Medulla oblongata (tissue), 1 donor: ENCODE results near the gene CIB1.
"Not testable (repeated sequence)": the region's sequence is repeated elsewhere in the genome, so short reads cannot be mapped to it uniquely, and the experiment has no call there.

ENCODE experiments used
- DNase-seq: peaks from one replicate; pipeline ENCODE4 v3.0.0-alpha.2; 2015; ENCODE audit errors: extremely low spot score

Gene CIB1

DNA sequence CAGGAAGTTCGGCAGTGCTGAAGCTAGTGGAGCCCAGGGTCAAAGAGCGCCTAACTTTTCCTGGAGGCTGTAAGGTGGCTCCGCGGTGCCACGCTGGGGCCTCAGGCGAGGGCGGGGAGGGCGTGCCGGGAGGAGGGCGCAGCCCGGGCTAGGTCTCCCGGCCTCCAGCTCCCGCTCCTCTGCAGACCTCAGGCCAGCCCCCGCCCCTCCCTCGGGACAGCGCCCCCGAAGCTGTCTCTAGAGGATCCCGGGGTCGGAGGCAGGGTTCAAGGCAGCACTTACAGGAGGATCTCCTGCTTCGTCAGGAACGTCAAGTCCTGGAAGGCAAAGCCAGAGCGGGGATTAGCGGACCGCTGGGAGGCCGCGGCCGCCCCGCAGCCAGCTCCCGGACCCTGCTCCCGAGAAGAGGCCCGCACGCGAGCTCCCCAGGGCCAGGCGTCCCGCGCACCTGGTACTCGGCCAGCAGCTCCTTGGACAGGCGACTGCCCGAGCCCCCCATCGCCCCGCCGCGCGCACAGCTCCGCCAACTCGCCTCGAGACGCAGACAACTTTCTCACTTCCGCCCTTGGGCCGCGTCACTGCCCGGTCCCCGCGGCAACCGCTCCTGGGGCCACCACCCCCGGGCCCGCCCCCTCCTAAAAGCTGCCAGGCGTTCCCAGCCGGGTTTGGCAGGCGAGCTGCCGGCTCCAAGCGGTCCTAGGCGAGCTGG, at the start of gene CIB1:
Gene CIB1, minus strand, starts transcription at position 555 of the 709 bp plus-strand sequence. Its CDS starts 56 bp downstream, at position 499.
- peak; percentile 99 for DNase-seq

DNA sequence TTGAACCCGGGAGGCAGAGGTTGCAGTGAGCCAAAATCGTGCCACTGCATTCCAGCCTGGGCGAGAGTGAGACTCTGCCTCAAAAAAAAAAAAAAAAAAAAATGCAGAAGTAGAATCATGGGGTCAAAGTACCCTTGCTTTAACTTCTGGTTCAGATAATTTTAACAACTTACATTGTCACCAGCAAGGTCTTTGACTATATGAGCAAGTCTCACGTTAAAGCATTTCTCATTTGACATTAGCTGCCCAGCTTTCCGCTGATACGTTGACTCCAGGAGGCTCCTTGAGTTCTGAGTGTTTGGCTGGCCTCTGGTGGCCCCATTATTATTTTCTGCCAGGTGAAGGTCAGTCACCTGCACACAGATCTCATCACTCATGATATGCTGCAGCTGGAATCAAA, 47.9 kb upstream of the CIB1 start:
- DNase-seq, result not testable (repeated sequence)

DNA sequence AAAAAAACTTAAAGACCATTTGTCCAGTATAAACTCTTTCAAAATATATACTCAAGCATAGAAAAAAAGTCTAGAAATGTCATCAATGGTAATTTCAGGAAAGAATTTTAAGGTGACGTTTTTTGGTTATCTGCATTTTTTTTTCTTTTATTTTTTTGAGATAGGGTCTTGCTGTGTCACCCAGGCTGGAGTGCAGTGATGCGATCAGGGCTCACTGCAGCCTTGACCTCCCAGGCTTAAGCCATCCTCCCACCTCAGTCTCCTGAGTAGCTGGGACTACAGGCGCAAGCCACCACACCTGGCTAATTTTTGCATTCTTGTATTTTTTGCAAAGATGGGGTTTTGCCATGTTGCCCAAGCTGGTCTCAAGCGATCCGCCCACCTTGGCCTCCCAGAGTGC, 47.0 kb upstream of the CIB1 start:
- not testable (repeated sequence) for DNase-seq

DNA sequence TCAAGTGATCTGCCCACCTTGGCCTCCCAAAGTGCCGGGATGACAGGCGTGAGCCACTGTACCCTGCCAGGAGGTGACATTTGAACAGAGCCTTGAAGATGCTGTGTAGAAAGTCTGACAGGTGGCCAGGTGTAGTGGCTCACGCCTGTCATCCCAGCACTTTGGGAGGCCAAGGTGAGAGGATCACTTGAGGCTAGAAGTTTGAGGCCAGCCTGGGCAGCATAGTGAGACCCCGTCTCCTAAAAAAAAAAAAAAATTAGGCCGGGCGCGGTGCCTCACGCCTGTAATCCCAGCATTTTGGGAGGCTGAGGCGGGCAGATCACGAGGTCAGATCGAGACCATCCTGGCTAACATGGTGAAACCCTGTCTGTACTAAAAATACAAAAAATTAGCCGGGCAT, 44.7 kb upstream of the CIB1 start:
- DNase-seq, result not testable (repeated sequence)

DNA sequence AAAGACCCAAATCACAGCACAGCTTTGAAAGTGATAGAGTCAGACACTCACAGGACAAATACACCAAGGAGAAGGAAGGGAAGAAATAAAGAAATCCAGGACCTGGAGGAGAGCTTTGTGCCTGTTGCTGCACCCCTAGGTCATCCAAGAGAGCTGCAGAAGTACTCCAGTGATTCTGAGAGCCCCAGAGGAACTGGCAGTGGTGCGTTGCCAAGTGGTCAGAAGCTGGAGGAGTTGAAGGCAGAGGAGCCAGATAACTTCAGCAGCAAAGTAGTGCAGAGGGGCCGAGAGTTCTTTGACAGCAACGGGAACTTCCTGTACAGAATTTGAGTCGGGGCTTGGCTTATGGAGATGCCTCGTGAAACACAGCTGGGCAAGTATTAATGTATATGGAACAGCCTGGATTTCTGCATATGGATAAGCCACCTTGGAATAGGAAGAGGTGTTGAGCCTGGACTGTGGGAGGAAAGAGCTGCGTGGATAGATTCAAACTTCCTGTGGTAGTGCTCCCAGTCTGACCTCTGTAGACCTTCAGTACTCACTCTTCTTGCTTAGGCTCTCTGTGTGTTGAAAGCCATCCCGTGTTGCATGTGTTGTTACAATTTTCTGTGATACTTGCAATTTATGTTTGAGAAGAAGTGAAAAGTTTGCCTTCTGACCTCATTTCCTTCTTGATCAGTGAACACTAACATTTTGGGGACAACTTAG, 37.9 kb upstream of the CIB1 start:
- no peak for DNase-seq

DNA sequence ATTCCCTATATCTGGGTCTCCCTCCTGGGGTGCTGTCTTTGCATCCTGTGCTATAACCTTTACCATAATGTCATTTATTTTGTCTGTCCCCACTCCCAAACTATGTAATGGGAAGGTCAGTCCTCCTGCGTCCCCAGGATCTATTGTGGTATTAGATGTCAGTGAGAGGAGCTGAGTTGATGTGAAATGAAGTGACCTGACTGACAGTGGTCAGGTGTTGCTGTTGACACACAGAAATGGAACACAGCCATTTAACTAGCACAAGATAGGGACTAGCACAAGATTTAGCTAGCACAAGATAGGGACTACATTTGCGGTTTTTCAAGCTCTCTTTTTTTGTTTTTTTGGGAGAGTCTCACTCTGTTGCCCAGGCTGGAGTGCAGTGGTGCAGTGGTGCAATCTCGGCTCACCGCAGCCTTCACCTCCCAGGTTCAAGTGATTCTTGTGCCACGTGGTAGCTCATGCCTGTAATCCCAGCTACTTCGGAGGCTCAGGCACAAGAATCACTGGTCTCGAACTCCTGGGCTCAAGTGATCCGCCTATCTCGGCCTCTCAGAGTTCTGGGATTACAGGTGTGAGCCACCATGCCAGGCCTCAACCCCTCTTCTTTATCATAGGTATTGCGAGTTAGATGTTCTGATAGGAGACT, 36.9 kb upstream of the CIB1 start:
- DNase-seq, result no peak

DNA sequence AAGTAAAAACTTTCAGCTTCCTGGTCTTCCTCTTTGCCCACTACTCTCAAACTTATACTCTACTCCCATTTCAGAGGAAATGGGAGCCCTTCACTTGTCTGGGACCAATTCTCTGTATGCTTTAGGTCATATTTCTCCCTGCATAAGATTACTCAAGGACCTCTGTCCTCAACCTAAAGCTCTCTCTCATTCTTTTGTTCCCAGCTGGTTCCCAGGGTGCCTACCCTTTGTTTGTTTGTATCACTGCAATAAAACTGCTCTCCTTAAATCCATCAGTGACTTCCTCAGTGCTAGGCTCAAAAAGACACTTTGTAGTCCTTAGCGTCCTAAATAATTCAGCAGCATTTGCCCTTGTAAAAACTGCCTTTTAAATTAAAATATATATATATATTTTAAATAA, 34.7 kb upstream of the CIB1 start:
- no peak for DNase-seq

DNA sequence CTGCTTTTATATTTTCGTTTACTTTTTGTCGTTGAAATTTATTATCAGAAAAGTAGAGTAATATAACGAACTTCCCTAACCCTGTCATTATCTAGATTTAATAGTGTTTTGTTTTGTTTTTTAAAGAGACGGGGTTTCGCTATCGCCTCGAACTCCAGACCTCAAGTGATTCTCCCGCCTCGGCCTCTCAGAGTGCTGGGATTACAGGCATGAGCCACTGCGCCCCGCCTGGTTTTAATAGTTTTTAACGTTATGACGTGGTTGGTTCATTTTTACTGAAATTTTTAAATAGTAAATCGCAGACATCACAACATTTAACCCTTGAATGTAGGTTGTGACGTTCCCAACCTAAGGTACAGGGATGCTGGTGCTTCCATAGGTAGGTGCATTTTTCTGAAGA, 32.7 kb upstream of the CIB1 start:
- DNase-seq, result peak; percentile 9

DNA sequence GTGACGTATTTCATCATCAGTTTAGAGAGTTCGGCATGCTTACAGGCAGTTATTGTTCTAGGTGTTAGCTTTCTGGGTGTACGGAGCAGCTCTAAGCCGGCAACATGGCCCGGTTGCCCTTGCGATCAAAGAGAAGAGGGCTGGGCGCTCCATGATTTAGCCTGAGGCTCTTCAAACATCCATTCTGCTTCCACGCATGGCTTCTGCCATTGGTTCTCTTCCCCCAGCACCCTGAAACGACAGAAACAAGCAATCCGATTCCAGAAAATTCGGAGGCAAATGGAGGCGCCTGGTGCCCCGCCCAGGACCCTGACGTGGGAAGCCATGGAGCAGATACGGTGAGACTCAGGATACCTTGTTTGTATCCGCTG, 32.3 kb upstream of the CIB1 start:
- peak; percentile 48 for DNase-seq

DNA sequence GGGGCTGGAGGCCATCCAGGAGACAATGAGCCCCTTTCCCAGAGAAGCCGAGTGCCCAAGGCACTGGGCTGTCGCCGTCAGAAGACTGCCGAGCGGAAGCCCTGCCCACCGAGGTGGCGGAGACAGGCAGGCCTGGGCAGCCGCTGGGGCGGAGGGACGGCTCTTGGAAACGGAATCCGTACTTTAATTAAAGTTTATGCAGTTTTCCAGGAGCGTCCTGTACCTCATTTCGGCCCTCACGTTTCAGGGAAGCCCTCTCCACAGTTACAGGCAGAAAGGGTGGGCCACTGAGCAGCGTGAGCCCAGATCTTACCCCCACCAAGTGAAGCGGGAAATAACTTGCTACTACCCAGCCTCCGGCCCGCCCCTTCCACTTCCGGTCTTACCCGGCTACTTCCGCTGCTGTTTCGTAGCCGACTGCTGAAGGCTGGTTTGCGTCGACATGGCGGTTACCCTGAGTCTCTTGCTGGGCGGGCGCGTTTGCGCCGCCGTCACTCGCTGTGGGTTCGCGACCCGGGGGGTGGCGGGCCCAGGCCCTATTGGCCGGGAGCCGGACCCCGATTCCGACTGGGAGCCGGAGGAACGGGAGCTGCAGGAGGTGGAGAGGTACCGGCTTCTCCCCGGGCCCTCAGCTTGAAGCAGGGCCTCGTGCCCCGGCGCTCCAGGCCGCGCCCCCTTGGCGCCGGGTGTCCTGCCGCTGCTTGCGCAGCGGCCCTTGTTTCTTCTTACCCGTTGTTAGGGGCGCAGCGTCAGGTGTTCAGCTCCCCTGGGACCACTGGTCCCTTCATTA, 31.7 kb upstream of the CIB1 start, which contains the start of gene NGRN:
Gene NGRN, plus strand, starts transcription at position 402 of the 790 bp plus-strand sequence. Its CDS starts 41 bp downstream, at position 443.
- DNase-seq, result peak; percentile 97

DNA sequence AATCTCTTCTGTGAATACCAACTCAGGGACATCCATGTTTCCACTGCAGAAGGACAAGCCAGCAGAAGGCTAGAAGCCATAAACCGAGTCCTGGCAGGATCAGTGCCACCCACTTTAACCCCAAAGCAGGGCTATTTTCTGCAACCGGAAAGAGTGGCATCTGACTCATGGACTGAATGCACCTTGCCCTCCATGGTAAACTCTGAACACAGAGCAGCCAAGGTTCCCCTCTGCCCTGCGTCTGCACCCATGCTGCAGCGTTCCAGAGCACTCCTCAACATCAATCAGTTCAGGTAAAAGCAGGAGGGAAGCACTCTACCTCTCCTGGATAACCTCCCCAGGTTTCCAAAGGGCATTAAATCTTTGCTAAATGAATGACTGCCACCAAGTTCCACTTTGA, 30.9 kb upstream of the CIB1 start:
- DNase-seq, result no peak

DNA sequence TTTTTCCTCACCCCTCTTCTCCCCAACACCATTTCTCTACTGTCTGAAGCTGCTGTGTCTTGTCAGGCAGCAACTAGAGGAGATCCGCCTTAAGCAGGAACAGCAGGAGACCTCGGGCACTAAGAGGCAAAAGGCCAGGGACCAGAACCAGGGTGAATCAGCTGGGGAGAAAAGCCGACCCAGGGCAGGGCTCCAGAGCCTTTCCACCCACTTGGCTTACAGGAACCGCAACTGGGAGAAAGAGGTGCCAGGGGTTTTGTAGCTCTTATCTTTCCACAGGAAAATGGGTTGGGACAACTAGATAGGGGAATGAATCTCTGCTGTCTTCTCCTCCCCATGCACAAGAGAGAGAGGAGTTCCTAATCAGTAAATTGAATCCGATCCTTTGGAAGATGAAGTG, 28.7 kb upstream of the CIB1 start:
- DNase-seq, result no peak

DNA sequence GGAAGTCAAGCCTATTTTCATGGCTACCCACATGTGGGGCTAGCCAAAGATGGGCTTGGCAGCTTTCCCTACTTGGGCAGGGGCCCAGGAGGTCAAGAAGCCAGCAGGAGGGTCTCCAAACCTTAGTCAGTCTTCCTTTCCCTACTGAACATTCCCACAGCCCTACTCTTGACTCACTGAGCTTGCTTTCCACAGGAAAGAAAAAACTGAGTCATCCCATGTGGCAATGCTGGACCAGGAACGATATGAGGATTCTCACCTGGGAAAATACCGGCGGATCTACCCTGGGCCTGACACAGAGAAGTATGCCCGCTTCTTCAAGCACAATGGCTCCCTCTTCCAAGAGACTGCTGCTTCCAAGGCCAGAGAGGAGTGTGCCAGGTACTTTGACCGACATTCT, 28.1 kb upstream of the CIB1 start:
- no peak for DNase-seq

DNA sequence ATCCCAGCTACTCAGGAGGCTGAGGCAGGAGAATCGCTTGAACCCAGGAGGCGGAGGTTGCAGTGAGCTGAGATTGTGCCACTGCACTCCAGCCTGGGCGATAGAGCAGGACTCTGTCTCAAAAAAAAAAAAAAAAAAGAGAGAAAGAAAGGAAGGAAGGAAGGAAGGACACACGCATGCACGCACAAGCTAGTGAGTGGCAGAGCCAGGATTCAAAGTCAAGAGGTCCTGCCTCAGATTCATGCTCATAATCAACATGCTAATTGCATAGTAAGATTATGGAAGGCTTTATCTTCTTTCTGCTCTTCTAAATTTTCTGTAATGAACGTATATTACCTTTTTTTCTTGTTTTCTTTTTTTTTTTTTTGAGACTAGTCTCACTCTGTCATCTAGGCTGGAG, 27.0 kb upstream of the CIB1 start:
- not testable (repeated sequence) for DNase-seq

DNA sequence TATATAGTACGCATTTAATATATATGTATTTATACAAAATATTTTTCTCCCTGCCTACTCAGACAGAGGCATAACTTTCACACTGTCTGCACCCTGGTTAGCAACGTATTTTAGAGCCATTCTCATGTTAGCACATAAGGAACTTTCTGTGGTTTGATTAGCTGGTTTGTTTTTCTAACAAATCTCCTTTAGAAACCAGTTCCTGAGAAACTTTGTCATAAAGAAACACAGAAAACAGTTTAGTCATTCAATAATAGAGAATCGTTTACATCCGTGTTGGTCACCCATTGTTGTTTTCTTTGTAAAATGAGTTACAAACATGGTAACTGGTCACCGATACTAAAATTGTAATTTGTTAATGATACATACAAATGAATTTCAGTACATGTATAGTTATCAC, 25.8 kb upstream of the CIB1 start:
- DNase-seq, result no peak

DNA sequence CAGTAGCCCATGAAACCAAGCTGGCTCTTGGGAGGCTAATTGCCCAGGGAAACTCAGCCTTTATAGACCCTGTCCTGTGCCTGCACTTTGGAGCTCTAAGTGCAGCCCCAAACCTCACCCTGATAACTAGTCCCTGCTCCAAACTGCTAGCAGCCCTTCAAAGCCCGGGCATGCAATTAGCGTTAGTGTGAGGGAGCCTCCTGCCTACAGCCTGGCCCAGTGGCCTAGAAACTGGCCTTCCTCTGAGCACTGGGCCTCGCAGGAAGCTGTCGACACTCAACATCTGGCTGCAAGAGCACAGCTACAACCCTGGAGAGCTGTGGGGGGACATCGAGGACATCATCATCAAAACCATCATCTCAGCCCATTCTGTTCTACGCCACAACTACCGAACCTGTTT, 24.0 kb upstream of the CIB1 start:
- no peak for DNase-seq

DNA sequence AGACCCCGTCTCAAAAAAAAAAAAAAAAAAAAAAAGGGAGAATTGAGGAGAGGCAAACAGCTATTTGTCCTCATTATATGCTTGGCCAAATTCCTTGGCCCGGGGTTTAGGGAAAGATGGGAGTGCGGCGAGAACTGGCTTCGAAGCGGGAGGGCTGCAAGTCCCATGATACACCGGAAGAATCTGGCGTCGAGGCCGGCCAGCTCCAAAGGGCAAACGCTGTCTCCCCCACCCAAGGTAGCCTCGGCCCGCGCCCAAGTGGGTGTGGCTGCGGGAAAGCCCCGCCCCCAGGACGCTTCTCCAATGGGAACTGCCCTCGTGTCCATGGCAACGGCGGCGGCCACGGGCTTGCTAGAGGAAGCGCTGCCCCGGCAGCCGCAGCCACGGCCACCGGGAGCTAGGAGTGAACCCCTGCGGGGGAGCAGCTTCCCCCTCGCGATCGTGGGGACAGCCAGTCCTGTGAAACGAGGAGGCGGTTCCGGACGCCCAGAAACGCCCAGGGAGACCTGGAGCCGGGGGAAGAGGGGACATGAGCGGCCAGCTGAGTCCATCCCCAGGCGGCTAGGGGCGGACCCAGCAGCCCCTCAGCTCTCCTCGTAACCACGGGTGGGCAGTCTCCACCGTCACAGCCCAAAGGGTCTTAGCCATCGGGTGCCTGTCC, 15.6 kb upstream of the CIB1 start, which contains the start of gene TTLL13:
Gene TTLL13, plus strand, starts transcription at position 354 of the 661 bp plus-strand sequence. CDS start 1,075 bp downstream, outside the sequence.
- peak; percentile 84 for DNase-seq

DNA sequence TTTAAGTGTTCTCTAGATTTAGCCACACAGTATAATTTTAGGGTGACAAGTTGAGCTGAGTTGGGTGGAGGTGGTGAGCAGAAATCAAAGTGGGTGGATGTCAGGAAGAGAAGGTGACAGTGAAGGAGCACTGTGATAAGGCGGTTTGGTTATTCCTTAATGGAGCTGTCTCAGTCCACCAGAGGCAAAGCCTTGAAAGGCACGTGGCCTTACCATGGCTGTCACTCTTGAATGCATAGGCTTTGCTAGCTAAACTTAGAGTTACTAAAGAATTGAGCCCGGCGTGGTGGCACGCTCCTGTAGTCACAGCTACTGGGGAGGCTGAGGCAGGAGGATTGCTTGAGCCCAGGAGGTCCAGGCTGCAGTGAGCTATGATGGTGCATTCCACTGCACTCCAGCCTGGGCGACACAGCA, 15.1 kb upstream of the CIB1 start:
- no peak for DNase-seq

DNA sequence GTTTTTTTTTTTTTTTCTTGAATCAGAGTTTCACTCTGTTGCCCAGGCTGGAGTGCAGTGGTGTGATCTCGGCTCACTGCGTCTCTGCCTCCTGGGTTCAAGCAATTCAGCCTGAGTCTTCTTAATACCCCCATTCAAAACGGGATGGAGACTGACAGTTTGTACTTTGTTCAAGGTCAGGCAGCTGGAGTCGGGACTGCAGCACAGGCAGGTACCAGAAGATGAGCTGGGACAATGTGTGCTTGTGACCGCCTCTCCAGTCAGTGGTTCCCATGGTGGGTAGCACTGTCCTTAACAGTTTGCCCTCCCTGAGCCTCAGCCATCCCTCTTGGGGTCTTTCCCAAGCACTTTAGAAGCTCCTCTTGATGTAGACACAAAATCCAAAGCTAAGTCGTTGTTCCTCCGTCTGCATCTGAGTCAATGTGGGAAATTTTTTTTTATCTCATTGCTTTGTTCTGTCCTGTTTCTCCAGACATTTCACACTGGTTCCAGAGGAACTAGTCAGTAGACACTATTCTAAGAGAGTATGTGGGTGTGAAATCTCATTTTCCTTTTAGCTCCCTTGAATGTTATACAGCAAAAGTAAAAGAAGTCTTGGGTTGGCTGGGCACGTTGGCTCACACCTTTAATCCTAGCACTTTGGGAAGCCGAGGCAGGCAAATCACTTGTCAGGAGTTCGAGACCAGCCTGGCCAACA, 10.3 kb upstream of the CIB1 start:
- DNase-seq, result no peak

DNA sequence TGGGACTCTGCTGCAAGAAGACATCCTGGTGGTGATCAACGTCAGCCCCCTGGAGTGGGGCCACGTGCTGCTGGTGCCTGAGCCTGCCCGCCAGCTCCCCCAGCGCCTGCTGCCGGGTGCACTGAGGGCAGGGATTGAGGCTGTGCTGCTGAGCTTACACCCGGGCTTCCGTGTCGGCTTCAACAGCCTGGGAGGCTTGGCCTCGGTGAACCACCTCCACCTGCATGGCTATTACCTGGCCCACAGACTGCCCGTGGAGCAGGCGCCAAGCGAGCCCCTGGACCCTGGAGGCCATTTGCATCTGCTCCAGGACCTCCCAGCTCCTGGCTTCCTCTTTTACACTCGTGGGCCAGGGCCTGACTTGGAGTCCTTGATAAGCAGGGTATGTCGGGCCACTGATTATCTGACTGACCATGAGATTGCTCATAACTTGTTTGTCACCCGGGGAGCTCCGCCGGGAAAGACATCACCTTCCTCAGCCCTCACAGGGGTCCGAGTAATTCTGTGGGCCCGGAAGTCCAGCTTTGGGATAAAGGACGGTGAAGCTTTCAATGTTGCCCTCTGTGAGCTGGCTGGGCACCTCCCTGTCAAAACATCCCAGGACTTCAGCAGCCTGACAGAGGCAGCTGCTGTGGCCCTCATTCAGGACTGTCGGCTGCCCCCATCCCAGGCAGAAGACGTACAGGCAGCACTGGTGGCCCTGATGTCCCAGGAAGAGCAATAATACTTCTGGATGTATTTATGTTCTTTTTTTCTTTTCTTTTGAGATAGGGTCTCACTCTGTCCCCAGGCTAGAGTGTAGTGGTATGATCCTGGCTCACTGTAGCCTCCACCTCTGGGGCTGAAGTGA, 7.8 kb upstream of the CIB1 start:
- no peak for DNase-seq
